ENCODE data around the gene TUBA1A.
A peak's percentile ranks its signal among the peaks of the same experiment; 100 is the strongest.
"Not testable (repeated sequence)": the region's sequence is repeated elsewhere in the genome, so short reads cannot be mapped to it uniquely, and the experiment has no call there.

Gene TUBA1A

GRCh38 chr12:49188916-49189367, at the start of gene TUBA1A:
Gene TUBA1A (minus strand): TSS chr12:49189080. CDS start chr12:49188979, 101 bp downstream.
- DNase-seq = peak; percentile 99

GRCh38 chr12:49236423-49236822, 47.5 kb upstream of the TUBA1A start:
- DNase-seq = no peak

- DNase-seq = peak; percentile 94
Observed at GRCh38 chr12:49233842-49234526, 45.1 kb upstream of the TUBA1A start.

GRCh38 chr12:49232940-49233841, 44.3 kb upstream of the TUBA1A start:
- DNase-seq = no peak

- DNase-seq = no peak
Observed at GRCh38 chr12:49231878-49232655, 43.2 kb upstream of the TUBA1A start.

GRCh38 chr12:49230805-49231194, 41.9 kb upstream of the TUBA1A start:
- DNase-seq = no peak

GRCh38 chr12:49230176-49230804, 41.4 kb upstream of the TUBA1A start:
- DNase-seq = peak; percentile 41

GRCh38 chr12:49228653-49229052, 39.8 kb upstream of the TUBA1A start:
- no peak for DNase-seq

- no peak for DNase-seq
Observed at GRCh38 chr12:49227713-49228112, 38.8 kb upstream of the TUBA1A start.

- DNase-seq = no peak
Observed at GRCh38 chr12:49225576-49226166, 36.8 kb upstream of the TUBA1A start.

GRCh38 chr12:49223590-49224369, 34.9 kb upstream of the TUBA1A start:
- no peak for DNase-seq

GRCh38 chr12:49223122-49223521, 34.2 kb upstream of the TUBA1A start:
- DNase-seq = no peak

- DNase-seq = no peak
Observed at GRCh38 chr12:49220972-49221371, 32.1 kb upstream of the TUBA1A start.

GRCh38 chr12:49219417-49220026, 30.6 kb upstream of the TUBA1A start:
- DNase-seq = no peak

- no peak for DNase-seq
Observed at GRCh38 chr12:49212572-49212971, 23.7 kb upstream of the TUBA1A start.

GRCh38 chr12:49210703-49211102, 21.8 kb upstream of the TUBA1A start:
- not testable (repeated sequence) for DNase-seq

GRCh38 chr12:49208676-49209075, 19.8 kb upstream of the TUBA1A start:
- DNase-seq = no peak

GRCh38 chr12:49208146-49208545, 19.3 kb upstream of the TUBA1A start:
- no peak for DNase-seq

GRCh38 chr12:49206389-49206788, 17.5 kb upstream of the TUBA1A start:
- DNase-seq = no peak

GRCh38 chr12:49201595-49202295, 12.9 kb upstream of the TUBA1A start:
- DNase-seq = peak; percentile 78
